Stimulated activated CD4-positive, alpha-beta T cell treated with anti-CD3 and anti-CD28 coated beads, Interleukin-4, amount 100 ng/mL, for 1 hour (primary cell): ENCODE results near the gene LRP8.
A peak's percentile ranks its signal among the peaks of the same experiment; 100 is the strongest.

Source experiments
- DNase-seq: peaks from one replicate; pipeline ENCODE4 v3.0.0-alpha.2; 2020

Gene LRP8

GRCh38 chr1:53321366-53321765 is 6.5 kb downstream of the LRP8 start:
- peak; percentile 23 for DNase-seq

DNA sequence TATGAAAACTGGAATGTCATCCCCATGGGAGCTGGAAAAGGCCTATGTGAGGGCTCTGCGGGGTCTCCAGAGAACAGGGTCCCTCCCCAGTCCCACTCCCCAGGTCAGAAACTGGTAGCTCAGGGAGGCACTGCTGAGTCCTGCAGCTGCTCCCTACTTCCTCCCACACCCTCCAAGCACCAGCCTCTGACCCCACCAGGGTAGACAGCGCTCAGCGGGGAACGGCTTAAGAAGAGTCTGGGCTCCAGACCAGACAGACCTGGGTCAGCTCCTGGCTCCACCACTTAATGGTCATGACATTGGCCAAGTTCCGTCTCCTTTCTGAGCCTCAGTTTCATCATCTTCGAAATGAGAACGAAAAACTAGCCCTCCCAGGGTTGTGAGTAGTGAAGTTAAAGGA is 7.2 kb downstream of the LRP8 start:
- DNase-seq, result no peak

DNA sequence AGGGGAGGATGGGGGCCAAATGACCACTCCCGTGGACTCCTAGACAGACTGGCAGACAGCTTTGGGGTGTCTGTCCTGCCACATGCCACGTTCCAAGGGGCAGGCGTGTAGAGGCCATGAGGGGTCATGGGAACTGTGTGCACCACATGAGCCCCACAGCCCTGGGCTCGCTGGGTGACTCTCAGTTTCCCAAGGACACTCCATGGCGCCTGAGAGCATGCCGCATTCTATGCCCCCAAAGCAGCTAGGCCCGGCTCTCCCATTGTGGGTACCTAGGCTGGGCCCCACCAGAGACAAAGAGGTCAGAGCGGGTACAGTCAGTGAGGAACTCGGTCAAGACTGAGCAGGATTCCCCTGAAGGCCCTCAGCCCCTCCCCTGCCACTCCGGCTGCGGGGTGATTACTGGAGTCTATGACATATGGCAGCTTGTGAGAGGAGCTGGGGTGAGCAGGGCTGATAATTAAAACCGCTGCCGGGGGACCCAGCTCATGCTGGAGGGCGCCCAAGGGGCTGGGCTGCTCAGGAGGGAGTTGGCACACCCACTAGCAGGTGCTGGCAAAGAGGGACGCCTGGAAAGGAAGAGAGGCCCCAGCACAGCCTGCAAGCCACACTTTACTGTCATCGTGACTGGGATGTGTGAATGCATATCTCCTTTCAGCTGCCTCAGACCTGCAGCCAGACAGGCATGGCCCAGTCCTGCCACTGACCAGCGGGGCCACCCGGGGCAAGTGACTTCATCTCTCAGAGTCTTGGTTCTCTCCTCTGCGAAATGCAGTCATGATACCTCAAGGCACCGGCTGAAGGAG is 8.4 kb downstream of the LRP8 start:
- DNase-seq, result no peak

DNA sequence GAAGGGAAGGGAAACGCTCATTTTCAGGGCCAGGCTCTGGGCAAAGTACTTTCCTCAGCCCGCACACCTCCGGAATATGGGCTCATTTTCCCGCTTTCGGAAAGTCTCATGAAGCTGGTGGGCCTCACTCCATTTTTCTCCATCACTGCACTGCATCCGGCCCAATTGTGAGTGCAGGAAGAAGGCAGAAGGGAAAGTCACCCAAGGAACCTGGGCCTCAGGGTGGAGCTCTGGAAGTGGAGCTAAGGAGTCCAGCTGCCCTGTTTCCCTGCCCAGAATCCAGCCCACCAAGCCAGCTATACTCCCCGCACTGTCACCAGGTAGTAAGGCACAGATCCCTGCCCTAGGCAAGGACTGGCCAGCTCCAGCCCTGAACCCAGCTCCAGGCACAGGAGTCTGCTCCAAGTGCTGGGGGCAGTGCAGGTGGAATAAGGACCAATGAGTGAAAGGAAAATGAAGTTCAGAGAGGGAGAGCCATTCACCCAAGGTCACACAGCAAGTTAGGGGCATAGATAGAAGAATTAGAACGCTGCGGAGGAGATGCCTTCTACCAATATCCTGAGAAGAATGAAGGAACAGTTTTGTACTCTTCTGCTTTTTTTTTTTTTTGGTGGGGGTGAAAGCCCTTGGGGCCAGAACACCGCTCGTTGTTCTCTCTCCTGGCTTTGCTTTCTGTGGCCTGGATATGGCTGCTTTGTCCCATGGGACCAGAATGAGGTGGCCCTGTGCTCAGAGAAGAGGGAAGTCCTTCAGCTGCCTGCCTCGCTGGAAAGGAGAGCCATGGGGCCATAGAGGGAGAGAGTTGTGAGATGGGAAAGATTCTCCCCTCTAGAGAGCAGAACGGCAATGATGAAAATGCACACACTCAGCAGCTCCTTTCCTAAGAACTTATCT is 10.0 kb downstream of the LRP8 start:
- no peak for DNase-seq

DNA sequence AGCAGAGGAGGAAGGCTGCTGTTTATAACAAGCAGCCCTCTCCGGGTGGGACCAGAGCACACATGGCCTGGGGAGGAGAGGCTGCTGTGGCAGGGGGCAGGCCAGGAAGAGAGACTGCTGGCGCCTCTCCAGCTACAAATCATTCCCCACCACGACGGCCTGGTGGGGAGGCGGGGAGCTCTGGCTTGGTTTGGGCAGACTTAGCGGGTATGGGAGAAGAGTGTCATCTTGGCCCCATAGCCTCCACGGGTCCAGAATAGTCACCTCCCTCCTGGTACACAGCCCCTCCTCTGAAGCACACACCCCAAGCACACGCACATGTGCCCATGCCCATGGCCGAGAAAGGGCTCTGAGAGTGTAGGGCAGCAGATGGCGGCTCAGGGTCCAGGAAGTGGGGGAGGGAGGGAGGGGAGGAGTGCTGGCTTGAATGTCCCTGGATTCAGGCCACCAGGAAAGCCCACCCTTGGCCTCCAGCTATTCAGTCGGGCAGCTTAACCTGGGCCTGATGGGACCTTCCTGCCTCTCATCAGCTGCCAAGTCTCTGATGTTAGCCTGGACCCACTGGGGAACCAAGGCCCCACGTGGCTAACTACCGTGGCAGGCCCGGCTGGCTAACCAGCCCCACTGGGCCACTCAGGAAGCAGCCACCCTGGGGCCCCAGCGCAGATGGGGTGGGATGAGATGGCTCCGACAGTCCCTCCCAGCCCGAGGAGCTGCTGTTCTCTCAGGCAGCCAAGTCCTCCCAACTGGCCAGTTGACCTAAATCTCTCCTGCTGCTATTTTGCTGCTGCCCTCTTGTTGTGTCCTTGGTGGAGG is 10.9 kb downstream of the LRP8 start:
- no peak for DNase-seq

DNA sequence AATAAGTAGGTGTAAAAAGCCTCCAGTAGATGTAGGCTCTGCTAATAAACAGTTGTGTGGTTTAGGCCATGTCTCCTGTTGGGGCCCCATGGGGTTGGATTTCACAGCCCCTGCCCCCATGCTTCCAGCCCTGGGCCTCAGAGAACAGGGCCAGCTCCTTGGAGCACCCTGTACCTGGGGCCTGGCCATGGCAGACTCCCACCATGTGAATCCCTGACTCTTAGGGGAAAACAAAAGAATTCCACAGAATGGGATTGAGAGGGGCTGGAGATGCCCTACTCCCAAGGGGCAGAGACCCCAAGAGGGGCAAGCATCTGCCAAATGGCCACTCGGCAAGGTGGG is 11.5 kb downstream of the LRP8 start:
- DNase-seq, result no peak

DNA sequence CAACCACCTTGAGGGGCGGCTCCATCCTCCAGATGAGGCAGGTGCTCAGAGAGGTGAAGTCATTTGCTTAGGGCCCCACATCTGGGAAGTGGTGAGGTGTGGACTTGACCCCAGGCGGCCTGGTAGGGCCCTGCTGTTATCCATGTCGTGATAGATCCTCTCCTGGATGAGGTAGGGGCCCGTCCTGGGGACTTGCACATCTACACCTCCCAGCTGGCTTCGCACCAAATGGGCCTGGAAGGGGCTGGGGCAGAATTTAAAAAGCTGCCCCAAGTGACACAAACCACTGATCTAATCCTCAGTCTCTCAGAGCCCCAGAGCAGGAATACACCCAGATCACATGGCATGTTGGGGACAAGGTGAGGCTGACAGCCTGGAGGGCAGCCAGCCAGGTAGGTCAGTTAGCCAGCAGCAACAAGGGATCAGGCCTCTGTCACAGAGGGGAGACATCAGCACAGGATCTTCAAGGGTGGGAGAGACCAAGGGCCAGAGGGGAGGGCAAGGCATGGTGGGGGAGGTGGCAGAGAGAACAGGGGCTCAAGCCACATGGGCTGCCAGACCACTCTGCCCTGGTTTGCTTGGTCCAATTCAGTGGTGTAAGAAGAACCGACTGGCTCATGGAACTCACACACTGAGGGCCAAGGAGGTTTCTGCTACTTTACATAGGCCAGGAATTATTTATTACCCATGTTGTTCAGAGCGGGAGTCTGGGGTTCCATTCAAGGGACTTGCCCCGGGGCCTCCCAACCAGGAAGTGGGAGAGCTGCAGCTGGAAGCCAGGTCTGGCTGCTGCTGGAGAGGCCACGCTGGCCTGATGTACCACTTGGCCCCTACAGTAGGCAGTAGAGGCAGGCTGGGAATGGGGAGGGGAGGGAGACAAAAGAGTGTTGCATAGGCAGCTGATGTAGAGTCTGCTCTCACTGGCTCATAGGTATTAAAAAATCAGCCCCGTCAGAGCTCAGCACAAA is 12.1 kb downstream of the LRP8 start:
- no peak for DNase-seq

GRCh38 chr1:53315046-53315445 is 12.8 kb downstream of the LRP8 start:
- no peak for DNase-seq

DNA sequence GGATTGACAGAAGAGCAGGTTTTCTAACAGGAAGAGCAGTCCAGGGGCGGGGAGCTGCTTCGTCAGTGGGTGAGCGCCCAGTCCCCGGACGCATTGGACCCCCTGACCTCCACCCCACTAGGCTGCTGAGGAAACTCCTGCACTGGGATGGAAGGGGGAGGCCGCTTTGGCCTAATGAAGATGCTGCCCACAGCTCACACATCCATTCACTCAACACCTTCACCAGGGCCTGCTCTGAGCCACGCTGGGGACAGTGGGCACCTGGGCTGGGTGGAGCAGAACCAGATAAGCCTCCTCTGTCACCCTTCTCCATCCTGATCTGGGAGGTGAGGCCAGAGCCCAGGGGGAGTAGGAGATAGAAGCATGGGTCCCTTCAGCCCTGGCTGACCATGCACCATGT is 13.3 kb downstream of the LRP8 start:
- no peak for DNase-seq

DNA sequence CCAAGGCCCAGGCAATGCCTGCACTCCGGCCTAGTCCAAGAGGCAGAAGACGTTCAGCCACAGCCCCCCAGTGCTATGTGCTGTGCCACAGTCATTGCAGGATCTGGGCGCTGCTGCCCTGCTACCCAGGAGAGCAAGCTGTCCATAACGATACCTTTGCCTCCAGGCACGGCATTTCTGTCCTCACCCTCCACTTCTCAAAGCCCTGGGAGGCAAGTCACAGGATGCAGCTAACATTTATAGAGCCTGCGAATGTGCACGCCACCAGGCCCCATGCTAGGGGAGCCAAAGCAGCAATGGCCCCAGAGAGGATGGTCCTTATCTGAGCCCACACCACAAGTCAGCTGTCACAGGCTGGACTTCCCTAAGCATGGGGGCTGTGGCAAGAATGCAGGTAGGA is 13.8 kb downstream of the LRP8 start:
- no peak for DNase-seq

- no peak for DNase-seq
Measured at GRCh38 chr1:53313556-53313955, 14.3 kb downstream of the LRP8 start.

DNA sequence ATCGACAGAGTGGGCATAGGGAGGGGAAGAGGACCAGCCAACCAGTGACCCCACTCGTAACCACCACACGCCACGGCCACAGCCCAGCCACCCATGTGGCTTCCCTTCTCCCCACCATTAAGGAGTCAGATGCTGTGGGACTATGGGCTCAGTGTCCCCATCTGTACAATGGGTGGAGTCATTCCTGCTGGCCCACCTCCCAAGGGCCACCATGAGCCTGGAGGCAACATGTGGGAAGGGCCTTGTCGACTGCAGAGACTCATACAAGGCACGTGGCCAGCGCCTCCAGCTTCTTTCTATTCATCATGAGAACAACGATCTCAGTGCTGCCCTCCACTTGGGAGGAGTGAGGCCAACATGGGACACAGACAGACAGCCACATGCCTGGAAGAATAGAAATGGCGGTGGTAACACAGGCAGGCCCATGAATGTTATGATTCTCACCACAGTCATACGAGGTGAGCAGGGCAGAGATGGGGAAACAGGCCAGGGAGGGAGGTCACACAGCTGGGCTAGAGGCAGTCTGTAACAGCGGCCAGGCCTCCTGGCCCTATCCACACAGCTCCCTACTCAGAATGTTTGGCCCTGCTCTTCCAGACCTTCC is 16.1 kb downstream of the LRP8 start:
- DNase-seq, result no peak

GRCh38 chr1:53310847-53311681 is 16.8 kb downstream of the LRP8 start:
- no peak for DNase-seq

- DNase-seq, result no peak
Measured at GRCh38 chr1:53309802-53310201, 18.1 kb downstream of the LRP8 start.

DNA sequence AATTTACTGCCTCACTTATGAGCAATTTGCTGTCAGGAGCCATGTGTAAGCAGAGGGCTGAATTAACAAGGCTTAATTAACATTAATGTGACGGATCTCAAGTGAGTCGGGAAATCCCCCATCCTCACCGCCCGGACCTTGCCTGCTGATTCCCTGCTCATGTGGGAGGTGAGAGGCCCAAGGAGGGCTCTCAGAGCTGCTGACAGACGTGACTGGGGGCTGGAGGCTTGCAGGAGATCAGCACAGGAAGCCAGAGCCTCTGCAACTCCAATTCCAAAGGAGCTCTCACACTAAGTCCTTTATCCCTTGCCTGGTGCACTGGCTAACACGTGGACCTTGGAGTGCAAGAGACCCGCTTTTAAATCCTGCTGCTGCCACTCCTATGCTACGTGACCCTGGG is 19.4 kb downstream of the LRP8 start:
- DNase-seq, result no peak

GRCh38 chr1:53307037-53307436 is 20.8 kb downstream of the LRP8 start:
- no peak for DNase-seq

GRCh38 chr1:53306168-53306567 is 21.7 kb downstream of the LRP8 start:
- DNase-seq, result no peak

- DNase-seq, result no peak
Measured at GRCh38 chr1:53305650-53306049, 22.2 kb downstream of the LRP8 start.

DNA sequence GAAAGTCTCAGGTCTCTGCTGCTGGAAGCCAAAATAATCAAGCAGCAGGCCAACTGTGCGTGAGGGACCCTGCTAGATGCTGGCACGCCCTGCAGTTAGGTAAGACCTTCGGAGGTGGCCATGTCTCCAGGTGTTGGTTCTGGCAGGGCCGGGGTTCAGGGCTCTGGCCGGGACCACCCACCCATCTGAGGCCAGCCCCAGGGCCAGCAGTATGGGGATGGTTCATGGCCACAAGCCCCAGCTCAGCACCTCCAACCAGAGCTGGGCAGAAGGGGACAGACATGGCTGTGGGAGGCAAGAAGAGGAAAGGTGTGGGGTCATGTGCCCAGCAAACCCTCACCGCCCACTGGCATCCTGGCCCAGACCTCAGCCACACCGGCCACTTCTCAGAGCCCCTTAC is 23.3 kb downstream of the LRP8 start:
- no peak for DNase-seq

- DNase-seq, result no peak
Measured at GRCh38 chr1:53303726-53304515, 23.9 kb downstream of the LRP8 start.
